Effector memory CD4-positive, alpha-beta T cell (primary cell): ENCODE data around the gene COLEC12.

ENCODE experiments used
- DNase-seq, 3 donors: peaks; one replicate each; pipeline ENCODE4 v3.0.0-alpha.2; 2020
- H3K27ac ChIP-seq: 2 replicates; pipeline ENCODE4 v1.7.0; 2013; ENCODE audit warnings: mild to moderate bottlenecking, low read length, moderate library complexity; ENCODE audit not compliant: insufficient read depth, poor library complexity, severe bottlenecking
- H3K27me3 ChIP-seq: replicated peaks from 2 replicates; pipeline ENCODE4 v1.7.0; 2013; ENCODE audit warnings: mild to moderate bottlenecking, low read length; ENCODE audit not compliant: insufficient read depth, control insufficient read depth, poor library complexity, severe bottlenecking
- H3K36me3 ChIP-seq: 2 replicates; pipeline ENCODE4 v1.7.0; 2013; ENCODE audit warnings: mild to moderate bottlenecking, low read length, moderate library complexity; ENCODE audit not compliant: control insufficient read depth, insufficient read depth
- H3K4me1 ChIP-seq: 2 replicates; pipeline ENCODE4 v1.7.0; 2013; ENCODE audit warnings: low read length, mild to moderate bottlenecking; ENCODE audit not compliant: control insufficient read depth, insufficient read depth, poor library complexity, severe bottlenecking
- H3K4me3 ChIP-seq: 2 replicates; pipeline ENCODE4 v1.7.0; 2013; ENCODE audit warnings: low read length, low read depth, mild to moderate bottlenecking; ENCODE audit not compliant: insufficient read depth, poor library complexity, severe bottlenecking
- H3K9me3 ChIP-seq: 2 replicates; pipeline ENCODE4 v1.7.0; 2013; ENCODE audit warnings: mild to moderate bottlenecking, low read length, moderate library complexity; ENCODE audit not compliant: control insufficient read depth

The COLEC12 gene

DNA sequence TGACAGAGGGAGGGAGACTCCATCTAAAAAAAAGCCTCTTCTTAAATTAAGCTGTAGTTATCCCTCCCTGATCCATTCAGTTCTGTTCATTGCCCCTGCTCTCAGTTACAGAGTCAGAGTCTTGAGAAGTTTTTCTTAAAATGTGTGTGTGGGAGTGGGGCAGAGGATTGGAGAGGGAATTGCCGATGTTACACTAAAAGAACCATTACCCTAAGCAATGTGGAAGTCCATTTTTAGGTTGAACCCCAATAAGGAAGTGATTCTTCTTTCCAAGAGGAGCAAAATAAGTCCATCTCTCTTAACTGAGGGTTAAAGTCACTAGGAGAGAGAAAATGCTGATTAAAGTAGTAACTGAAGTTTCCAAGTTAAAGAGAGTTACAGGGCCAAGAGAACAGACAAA lies 211.5 kb downstream of the COLEC12 start:
- Histone ChIP-seq H3K9me3 (no peaks in the 10 kb centered on the region), H3K36me3 (no peaks in the 10 kb centered on the region), H3K27me3 (no peaks in the 10 kb centered on the region), H3K4me1 (no peaks in the 10 kb centered on the region), H3K27ac (no peak overlapping the region), H3K4me3 (no peak overlapping the region)
- DNase-seq = no peak

DNA sequence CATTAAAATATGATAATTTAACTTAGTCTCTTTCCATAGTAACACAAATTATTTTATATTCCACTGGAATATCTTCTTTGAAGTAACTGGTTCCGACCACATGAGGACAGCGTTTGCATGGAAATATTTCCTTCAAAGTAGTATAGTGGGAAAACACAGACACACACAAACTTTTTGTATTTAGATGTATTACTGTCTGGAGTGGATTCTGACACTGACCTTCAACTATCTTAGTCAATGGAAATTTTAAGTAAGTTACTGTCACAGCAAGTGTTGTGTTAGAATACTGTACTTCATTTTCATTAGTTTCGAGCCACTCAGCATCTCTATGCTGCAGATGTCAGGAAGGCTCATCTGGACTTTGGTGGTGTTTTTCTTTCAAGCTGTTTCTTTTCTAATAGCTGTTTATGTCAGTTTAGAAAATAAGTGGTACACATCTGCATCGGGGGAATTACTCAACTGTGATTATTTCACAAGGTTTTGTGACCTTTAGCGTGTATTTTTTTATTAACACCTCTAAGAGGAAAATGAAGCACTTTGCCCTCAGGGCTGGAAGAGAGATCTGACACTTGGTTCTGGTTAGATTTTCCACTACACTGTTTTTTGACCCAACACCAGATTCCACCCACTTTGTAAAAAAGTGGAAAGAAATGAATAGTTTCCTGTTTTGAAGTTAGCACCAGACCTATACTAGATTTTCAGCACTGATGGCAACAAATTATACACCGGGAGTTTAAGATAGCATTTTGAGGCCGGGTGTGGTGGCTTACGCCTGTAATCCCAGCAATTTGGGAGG lies 213.8 kb downstream of the COLEC12 start:
- no peaks in the 10 kb centered on the region for H3K9me3 ChIP-seq
- no peaks in the 10 kb centered on the region for H3K36me3 ChIP-seq
- H3K27me3 ChIP-seq = no peaks in the 10 kb centered on the region
- no peak for DNase-seq
- H3K4me3 ChIP-seq = no peak overlapping the region
- no peak overlapping the region for H3K27ac ChIP-seq
- H3K4me1 ChIP-seq = no peaks in the 10 kb centered on the region

DNA sequence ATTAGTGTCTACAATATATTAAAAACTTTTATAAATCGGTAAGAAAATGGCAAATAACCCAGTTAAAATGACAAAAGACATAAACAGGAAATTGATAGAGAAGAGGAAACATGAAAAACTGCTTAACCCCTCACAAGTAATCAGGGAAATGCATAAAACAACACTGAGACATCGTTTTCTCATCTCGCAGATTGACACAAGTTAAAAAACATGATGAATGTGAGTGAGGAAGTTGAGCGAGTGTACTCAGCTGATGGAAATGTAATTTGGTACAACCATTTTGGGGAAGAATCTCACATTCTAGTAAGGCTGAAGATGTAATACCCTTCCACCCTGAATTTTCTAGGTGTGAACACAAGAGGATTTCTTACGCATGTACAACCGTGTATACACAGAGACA lies 214.7 kb downstream of the COLEC12 start:
- Histone ChIP-seq H3K4me3 (no peak overlapping the region), H3K4me1 (no peaks in the 10 kb centered on the region), H3K9me3 (no peaks in the 10 kb centered on the region), H3K27ac (no peak overlapping the region), H3K36me3 (no peaks in the 10 kb centered on the region), H3K27me3 (peaks cover 3% of the 10 kb centered on the region)
- no peak for DNase-seq

DNA sequence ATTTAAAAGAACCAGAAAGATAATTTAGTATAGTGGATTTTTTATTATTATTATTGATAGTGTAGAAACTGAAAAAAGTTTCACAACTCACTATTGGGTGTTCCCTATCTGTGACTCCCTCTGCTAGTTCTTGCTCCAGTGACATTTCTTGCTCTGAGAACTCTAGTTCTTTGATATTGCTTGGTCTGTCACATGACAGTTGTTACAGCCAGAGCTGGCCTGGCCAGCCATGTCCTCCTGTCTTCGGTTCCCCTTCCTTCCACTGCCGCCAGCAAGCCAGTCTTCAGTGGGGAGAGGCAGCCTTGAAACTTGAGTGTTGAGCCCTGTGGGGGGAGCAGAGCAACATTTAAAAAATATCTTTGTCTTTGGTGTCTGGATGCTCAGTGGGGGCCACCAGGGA lies 225.0 kb downstream of the COLEC12 start:
- no peaks in the 10 kb centered on the region for H3K9me3 ChIP-seq
- no peak overlapping the region for H3K4me3 ChIP-seq
- no peaks in the 10 kb centered on the region for H3K27me3 ChIP-seq
- no peaks in the 10 kb centered on the region for H3K36me3 ChIP-seq
- DNase-seq = no peak
- H3K27ac ChIP-seq = no peak overlapping the region
- no peaks in the 10 kb centered on the region for H3K4me1 ChIP-seq

DNA sequence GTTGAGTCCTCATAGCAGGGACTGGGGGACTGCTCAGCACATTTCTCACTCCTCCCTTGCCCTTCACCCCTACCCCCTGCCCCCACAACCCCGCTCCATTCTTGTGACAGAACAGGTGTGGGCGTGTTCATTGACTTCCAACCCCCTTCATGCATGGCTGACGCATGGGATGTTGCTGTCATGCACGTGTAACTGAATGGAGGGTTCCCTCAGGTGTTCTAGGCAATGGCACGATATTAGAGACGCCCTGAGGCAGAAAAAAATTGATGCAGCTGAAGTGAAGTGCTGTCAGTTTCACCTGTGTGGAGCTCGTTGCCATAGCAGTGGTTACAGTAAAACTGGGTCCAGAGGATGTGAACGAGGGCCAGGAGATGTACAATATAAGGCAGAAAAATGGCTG lies 226.2 kb downstream of the COLEC12 start:
- Histone ChIP-seq H3K27me3 (no peaks in the 10 kb centered on the region), H3K4me1 (no peaks in the 10 kb centered on the region), H3K27ac (no peak overlapping the region), H3K9me3 (no peaks in the 10 kb centered on the region), H3K36me3 (no peaks in the 10 kb centered on the region), H3K4me3 (no peak overlapping the region)
- DNase-seq = no peak

DNA sequence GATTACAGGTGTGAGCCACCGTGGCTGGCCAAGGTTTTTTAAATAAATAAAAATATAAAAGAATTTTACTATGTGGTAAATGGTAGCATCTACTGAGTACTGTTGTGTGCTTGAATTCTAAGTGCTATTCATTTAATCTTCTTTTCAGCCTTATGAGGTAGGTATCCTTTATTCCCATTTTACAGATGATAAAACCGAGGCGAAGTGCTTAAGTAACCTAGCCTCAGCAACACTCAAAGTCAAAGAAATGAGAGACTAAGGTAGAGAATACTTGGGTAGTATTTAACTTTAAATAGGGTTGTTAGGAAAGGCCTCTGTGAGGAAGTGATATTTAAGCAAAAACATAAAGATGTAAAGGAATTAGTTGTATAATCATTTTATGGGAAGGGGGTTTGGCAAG lies 227.0 kb downstream of the COLEC12 start:
- DNase-seq = no peak
- Histone ChIP-seq H3K4me3 (no peak overlapping the region), H3K27ac (no peak overlapping the region), H3K27me3 (no peaks in the 10 kb centered on the region), H3K36me3 (no peaks in the 10 kb centered on the region), H3K9me3 (no peaks in the 10 kb centered on the region), H3K4me1 (no peaks in the 10 kb centered on the region)

DNA sequence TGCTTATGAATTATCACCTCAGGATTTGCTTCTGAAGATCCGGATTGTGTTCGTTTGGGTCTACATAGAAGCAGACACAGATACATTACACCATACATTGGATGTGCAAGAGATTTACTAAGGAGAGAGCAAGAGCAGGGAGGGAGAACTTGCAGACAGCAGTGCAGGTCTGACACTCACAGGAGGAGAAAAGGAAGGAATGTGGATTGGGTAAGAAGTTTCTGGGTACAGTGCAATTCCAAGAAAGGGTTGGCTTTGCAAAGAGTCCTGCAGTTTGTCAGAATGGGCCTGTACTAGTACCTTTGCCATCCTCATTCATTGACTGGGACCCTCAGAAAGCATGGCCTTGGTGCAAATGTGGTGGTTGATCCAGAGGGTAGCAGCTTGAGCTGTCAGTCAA lies 227.9 kb downstream of the COLEC12 start:
- Histone ChIP-seq H3K9me3 (no peaks in the 10 kb centered on the region), H3K27ac (no peak overlapping the region), H3K4me3 (no peak overlapping the region), H3K36me3 (no peaks in the 10 kb centered on the region), H3K27me3 (no peaks in the 10 kb centered on the region), H3K4me1 (no peaks in the 10 kb centered on the region)
- DNase-seq = no peak

DNA sequence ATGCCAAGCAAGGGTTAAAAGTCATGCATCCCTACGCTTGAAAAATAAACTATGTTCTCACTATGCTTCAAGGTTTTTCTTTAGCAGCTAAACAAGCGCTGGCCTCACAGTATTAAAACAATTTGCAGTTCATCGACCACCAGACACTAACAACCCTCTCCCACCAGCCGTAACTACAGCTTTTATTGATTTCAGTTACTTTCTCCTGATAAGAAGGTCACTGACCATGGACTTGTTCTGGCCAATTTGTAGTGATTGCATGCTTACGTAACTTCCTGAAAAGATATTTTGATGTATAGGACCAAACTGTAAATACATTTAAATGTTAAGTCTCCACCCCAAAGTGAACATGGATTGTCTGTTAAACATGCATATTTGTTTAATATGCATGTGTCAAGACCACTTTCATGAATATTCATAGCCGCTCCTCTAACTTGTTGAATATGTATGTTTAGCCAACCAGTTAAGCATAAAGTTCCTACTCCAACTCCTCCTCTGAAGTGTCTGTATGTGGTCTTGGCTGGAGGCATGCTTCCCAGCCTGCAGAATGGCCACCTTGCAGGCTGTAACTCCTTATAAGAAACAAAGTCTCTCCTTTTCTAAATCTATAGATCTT lies 230.9 kb downstream of the COLEC12 start:
- Histone ChIP-seq H3K27me3 (no peaks in the 10 kb centered on the region), H3K4me3 (no peak overlapping the region), H3K4me1 (no peaks in the 10 kb centered on the region), H3K9me3 (no peaks in the 10 kb centered on the region), H3K36me3 (no peaks in the 10 kb centered on the region), H3K27ac (no peak overlapping the region)
- DNase-seq = no peak

DNA sequence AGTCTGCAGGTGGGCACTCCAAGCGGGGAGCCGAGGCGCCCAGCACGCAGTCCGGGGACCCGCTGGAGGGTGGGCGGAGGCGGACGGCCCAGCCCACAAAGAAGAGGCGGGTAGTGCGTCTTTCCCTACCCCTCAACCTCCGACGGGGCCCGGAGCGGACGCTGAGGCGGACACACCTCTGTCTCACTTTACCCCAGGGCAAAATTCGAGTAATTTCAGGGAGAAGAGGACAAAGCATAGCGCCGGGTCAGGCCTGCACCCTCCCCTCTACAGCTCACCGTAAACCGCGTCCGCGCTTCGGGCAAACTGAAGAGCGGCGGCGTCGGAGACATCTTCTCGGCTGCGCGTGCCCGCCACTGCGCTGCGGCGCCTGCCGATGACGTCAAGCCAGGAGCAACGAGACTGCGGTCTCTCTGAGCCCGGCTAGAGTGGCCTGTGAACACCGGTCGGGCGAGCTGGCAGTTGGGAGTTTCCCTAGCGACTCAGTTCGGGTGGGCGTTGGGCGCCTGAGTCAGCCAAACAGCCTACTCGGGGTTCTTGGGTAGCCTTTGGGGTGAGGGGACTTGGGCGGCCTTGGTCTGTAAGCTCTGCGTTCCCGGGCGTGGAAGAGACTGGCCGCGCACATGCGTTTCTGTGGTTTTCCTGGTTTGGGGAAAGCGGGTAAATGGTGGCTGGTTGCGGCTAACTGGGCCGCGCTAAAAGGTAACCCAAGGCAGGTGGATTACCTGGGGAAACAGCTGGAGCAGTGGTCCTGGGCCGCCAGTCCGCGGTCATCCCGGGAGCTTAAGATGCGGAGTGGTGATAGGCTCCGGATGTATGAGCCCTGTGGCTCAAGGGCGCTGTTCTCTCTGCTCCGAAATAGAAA lies 232.6 kb downstream of the COLEC12 start, which contains the start of gene THOC1:
Gene THOC1, minus strand, starts transcription at position 360 of the 865 bp plus-strand sequence. Its CDS starts 28 bp downstream, at position 332.
- no peaks in the 10 kb centered on the region for H3K9me3 ChIP-seq
- H3K4me1 ChIP-seq = no peaks in the 10 kb centered on the region
- H3K4me3 ChIP-seq = peak within 1 kb of the TSS; percentile 83
- peaks cover 7% of the 10 kb centered on the region for H3K36me3 ChIP-seq
- H3K27ac ChIP-seq = peak within 1 kb of the TSS; percentile 93
- DNase-seq = peak; percentile 88
- no peaks in the 10 kb centered on the region for H3K27me3 ChIP-seq

DNA sequence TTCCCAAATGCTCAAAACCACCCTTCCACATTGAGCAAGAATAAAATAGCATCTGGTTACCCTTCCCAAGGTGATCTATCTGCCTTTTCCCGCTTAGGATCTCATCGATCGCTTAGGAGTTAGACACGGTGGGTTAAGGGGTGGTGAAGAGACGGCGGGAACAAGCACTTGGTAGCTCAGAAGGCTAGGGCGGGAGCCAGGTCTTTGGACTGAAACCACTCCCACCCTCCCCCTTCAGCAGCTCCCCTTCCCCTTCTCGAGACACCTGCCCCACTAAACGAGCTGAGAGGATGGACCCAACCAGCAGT lies 233.2 kb downstream of the COLEC12 start:
- Histone ChIP-seq H3K27me3 (no peaks in the 10 kb centered on the region), H3K4me3 (peak overlapping the region; percentile 83), H3K36me3 (peaks cover 7% of the 10 kb centered on the region), H3K27ac (peak overlapping the region; percentile 93), H3K9me3 (no peaks in the 10 kb centered on the region), H3K4me1 (no peaks in the 10 kb centered on the region)
- DNase-seq = no peak
